ENCODE results near the gene HYAL3.

- TF ChIP-seq CTCF (IDR thresholded peaks at IDR 0.05), result no peak
- no peak for TF ChIP-seq POLR2A (IDR thresholded peaks at IDR 0.05)
Observed at GRCh38 chr3:50264383-50264963, 34.7 kb downstream of the HYAL3 start.
